ENCODE data around the gene ARHGEF35.

The ARHGEF35 gene

DNA sequence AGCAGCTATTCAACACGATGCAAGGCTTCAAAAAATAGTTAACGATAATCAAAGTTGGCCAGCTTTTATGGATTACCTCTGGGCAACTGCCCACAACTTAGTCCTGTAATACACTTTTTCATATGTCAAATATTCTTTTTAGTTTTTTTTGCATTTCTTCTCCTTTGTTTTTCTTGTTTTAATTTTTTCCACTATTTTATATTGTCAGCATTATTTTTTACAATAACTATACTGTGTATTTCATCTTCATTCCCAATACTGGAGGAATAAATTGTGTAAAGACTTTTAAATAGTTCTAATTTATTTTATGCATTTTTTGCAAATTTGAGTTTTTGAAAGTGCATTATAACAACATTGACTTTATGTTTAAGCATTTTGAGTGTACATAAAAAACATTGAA, 30.8 kb downstream of the ARHGEF35 start:
- in situ Hi-C loops (cut with HindIII; ENCODE audit: low pct_ligation_motif_present, low sequenced_read_pairs), result no loop called here
- H3K27ac ChIP-seq, result no peak overlapping the region
- H3K36me3 ChIP-seq (replicated peaks), result no peaks in the 10 kb centered on the region
- H3K27me3 ChIP-seq (replicated peaks), result no peaks in the 10 kb centered on the region
- no peak for DNase-seq
- TF ChIP-seq, protein P1, sequence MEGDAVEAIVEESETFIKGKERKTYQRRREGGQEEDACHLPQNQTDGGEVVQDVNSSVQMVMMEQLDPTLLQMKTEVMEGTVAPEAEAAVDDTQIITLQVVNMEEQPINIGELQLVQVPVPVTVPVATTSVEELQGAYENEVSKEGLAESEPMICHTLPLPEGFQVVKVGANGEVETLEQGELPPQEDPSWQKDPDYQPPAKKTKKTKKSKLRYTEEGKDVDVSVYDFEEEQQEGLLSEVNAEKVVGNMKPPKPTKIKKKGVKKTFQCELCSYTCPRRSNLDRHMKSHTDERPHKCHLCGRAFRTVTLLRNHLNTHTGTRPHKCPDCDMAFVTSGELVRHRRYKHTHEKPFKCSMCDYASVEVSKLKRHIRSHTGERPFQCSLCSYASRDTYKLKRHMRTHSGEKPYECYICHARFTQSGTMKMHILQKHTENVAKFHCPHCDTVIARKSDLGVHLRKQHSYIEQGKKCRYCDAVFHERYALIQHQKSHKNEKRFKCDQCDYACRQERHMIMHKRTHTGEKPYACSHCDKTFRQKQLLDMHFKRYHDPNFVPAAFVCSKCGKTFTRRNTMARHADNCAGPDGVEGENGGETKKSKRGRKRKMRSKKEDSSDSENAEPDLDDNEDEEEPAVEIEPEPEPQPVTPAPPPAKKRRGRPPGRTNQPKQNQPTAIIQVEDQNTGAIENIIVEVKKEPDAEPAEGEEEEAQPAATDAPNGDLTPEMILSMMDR (IDR thresholded peaks at IDR 0.05; ENCODE audit: low read depth, low read length, missing control alignments), result no peak
- H3K4me3 ChIP-seq (ENCODE audit: low read depth, low read length), result no peak overlapping the region

DNA sequence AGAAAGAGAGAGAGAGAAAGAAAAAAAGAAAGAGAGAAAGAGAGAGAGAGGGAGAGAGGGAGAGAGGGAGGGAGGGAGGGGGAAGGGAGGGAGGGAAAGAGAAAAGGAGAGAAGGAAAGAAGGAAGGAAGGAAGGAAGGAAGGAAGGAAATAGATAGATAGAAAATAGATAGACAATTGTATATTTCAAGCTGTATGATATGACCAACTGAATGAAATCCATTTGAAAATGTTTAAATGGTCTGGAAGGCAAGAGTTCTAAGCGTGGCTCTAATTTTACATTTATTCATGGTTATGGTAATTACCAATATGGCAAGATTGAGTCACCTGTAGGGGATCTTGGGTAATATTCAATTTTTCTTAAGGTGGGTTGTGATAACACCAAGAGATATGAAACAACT, 36.8 kb downstream of the ARHGEF35 start:
- no peaks in the 10 kb centered on the region for H3K27me3 ChIP-seq (replicated peaks)
- in situ Hi-C loops (cut with HindIII; ENCODE audit: low pct_ligation_motif_present, low sequenced_read_pairs), result no loop called here
- no peak for DNase-seq
- H3K27ac ChIP-seq, result no peak overlapping the region
- no peak overlapping the region for H3K4me3 ChIP-seq (ENCODE audit: low read depth, low read length)
- H3K36me3 ChIP-seq (replicated peaks), result no peaks in the 10 kb centered on the region
- TF ChIP-seq, protein P1 (IDR thresholded peaks at IDR 0.05; ENCODE audit: low read depth, low read length, missing control alignments), result no peak

DNA sequence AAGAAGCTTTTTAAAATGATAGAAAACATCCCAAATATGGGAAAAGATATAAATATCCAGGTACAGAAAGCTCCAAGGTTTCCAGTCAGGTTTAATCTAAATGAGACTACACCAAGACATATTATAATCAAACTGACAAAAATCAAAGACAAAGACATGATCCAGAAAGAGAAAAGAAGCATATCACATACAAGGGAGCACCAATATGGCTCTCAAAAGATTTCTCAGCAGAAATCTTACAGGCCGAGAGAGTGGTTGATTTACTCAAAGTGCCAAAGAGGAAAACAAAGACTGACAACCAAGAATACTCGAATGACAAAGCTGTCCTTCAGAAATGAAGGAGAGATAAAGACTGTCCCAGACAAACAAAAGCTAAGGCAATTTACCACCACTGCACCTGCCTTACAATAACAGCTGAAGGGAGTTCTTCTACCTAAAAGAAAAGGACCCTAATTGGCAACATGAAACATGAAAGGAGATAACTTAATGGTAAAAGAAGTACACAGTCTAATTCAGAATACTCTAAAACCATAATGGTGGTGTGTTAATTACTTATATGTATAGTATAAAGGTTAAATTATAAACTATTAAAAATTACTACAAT, 47.3 kb downstream of the ARHGEF35 start:
- Histone ChIP-seq H3K27me3 (replicated peaks) (no peaks in the 10 kb centered on the region), H3K36me3 (replicated peaks) (no peaks in the 10 kb centered on the region), H3K4me3 (ENCODE audit: low read depth, low read length) (no peak overlapping the region), H3K27ac (no peak overlapping the region)
- DNase-seq, result no peak
- in situ Hi-C loops (cut with HindIII; ENCODE audit: low pct_ligation_motif_present, low sequenced_read_pairs), result no loop called here
- TF ChIP-seq, protein P1 (IDR thresholded peaks at IDR 0.05; ENCODE audit: low read depth, low read length, missing control alignments), result no peak

DNA sequence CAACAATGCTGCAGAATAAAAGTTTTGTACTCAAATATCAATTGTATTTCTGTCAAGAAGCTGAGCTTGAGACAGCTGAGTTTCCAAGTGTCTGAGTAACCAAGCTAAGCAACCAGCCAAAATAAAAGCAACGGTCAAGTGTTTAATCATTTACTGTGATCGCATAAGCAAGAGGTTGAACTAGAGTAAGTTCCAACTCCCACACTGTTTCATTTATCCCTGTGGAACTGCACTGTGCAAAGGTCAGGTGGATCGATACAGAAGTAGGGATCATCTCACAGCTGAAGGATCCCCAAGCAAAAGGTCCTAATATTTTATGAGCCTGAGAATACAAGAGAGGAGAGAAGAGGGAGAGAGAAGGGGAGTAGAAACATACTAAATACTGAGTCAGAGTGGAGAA, 51.2 kb downstream of the ARHGEF35 start:
- DNase-seq, result no peak
- no peak overlapping the region for H3K27ac ChIP-seq
- no peaks in the 10 kb centered on the region for H3K27me3 ChIP-seq (replicated peaks)
- in situ Hi-C loops (cut with HindIII; ENCODE audit: low pct_ligation_motif_present, low sequenced_read_pairs), result no loop called here
- no peak overlapping the region for H3K4me3 ChIP-seq (ENCODE audit: low read depth, low read length)
- no peaks in the 10 kb centered on the region for H3K36me3 ChIP-seq (replicated peaks)
- TF ChIP-seq, protein P1 (IDR thresholded peaks at IDR 0.05; ENCODE audit: low read depth, low read length, missing control alignments), result no peak

DNA sequence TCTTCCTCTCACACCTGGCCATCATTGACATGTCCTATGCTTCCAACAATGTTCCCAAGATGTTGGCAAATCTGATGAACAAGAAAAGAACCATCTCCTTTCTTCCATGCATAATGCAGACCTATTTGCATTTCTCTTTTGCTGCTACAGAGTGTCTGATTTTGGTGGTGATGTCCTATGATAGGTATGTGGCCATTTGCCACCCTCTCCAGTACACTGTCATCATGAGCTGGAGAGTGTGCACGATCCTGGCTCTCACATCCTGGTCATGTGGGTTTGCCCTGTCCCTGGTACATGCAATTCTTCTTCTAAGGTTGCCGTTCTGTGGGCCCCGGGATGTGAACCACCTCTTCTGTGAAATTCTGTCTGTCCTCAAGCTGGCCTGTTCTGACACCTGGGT, 53.4 kb downstream of the ARHGEF35 start:
- no peak for DNase-seq
- no peak overlapping the region for H3K4me3 ChIP-seq (ENCODE audit: low read depth, low read length)
- TF ChIP-seq, protein P1 (IDR thresholded peaks at IDR 0.05; ENCODE audit: low read depth, low read length, missing control alignments), result no peak
- no peak overlapping the region for H3K27ac ChIP-seq
- in situ Hi-C loops (cut with HindIII; ENCODE audit: low pct_ligation_motif_present, low sequenced_read_pairs), result no loop called here
- no peaks in the 10 kb centered on the region for H3K36me3 ChIP-seq (replicated peaks)
- no peaks in the 10 kb centered on the region for H3K27me3 ChIP-seq (replicated peaks)

DNA sequence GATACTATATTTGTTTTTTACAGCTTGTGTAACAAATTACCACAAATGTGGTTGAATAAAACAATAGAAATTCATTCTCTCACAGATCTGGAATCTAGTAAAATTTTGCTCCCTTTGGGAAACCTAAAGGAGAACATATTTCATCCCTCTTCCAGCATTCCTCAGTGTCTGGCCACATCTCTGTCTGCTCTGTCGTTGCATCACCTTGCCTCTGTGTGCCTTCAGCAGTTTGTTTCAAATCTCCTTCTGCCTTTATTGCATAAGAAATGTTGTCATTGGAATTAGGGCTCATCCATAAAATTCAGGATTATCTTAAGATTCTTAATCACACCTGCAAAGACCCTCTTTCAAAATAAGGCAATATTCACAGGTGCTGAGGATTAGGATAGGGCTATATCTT, 58.1 kb downstream of the ARHGEF35 start:
- in situ Hi-C loops (cut with HindIII; ENCODE audit: low pct_ligation_motif_present, low sequenced_read_pairs), result no loop called here
- no peak for DNase-seq

More for the DNA sequence above, 58.1 kb downstream of the ARHGEF35 start:
- Histone ChIP-seq H3K4me3 (ENCODE audit: low read depth, low read length) (no peak overlapping the region), H3K27me3 (replicated peaks) (no peaks in the 10 kb centered on the region), H3K36me3 (replicated peaks) (no peaks in the 10 kb centered on the region), H3K27ac (no peak overlapping the region)
- TF ChIP-seq, protein P1 (IDR thresholded peaks at IDR 0.05; ENCODE audit: low read depth, low read length, missing control alignments), result no peak
